ENCODE results near the gene ATP2A3. TPM values are rescaled to one million over a fixed set of nuclear protein-coding genes. Genes with fewer than 3 reads are reported as not detected.

The ATP2A3 gene
- total RNA-seq, 1 experiment from 2014 or later = 4.4 TPM

- 0 out of 2 replicates have a peak overlapping the region, but pooled peaks have one; percentile 44 for H3K27ac ChIP-seq
- peaks cover 24% of the 10 kb centered on the region for H3K79me2 ChIP-seq (ENCODE audit: low read depth)
- H2AFZ ChIP-seq = no peak overlapping the region
- BruUV-seq (replicated peaks) = no TSS peak
- no peaks in the 10 kb centered on the region for H4K20me1 ChIP-seq (ENCODE audit: insufficient read depth)
- DNase-seq = no peak
- peaks cover 84% of the 10 kb centered on the region for H3K4me1 ChIP-seq (replicated peaks; ENCODE audit: insufficient read depth)
- no peaks in the 10 kb centered on the region for H3K36me3 ChIP-seq (ENCODE audit: low read depth)
- H3K4me2 ChIP-seq = peak overlapping the region; percentile 92
- peaks cover 65% of the 10 kb centered on the region for H3F3A ChIP-seq (ENCODE audit: insufficient read depth, low read depth)
- H3K9me3 ChIP-seq (ENCODE audit: insufficient read depth, low read depth) = no peaks in the 10 kb centered on the region
- TF ChIP-seq CTCF (conservative IDR thresholded peaks at IDR 0.05) (no peak), EZH2 (IDR thresholded peaks at IDR 0.05; ENCODE audit: low read depth) (no peak)
- no peaks in the 10 kb centered on the region for H3K9me2 ChIP-seq (ENCODE audit: insufficient read depth)
- ChIA-PET CTCF (interaction anchor here (1.4 kb wide), 1 partner anchor 45 kb away, joined by 7 read pairs; the partner anchor contains the start of gene NCBP3), POLR2A (ENCODE audit: unreplicated experiment) (interaction anchor here (0.7 kb wide), 1 partner anchor 66 kb away, joined by 4 read pairs; no protein-coding TSS in a partner anchor)
- H3K27me3 ChIP-seq (ENCODE audit: insufficient read depth, low read depth) = no peaks in the 10 kb centered on the region
- intact Hi-C loops (cut with micrococcal nuclease; ENCODE audit: unreplicated experiment) = loop anchor here (5.0 to 10.0 kb wide), 4 partner anchors 44 to 846 kb away; partner anchors contain the start of gene NCBP3
- H3K4me3 ChIP-seq = no peak overlapping the region
Observed at GRCh38 chr17:3890878-3891219, 73.4 kb downstream of the ATP2A3 start.

GRCh38 chr17:3890082-3890877, 74.0 kb downstream of the ATP2A3 start:
- intact Hi-C loops (cut with micrococcal nuclease; ENCODE audit: unreplicated experiment) = loop anchor here (5.0 to 10.0 kb wide), 4 partner anchors 43 to 845 kb away; partner anchors contain the start of gene NCBP3

More at GRCh38 chr17:3890082-3890877, 74.0 kb downstream of the ATP2A3 start:
- Histone ChIP-seq H3K27me3 (ENCODE audit: insufficient read depth, low read depth) (no peaks in the 10 kb centered on the region), H4K20me1 (ENCODE audit: insufficient read depth) (no peaks in the 10 kb centered on the region), H3F3A (ENCODE audit: insufficient read depth, low read depth) (peaks cover 65% of the 10 kb centered on the region), H3K4me3 (no peak overlapping the region; the same call in 1 of the 2 replicates), H2AFZ (no peak overlapping the region), H3K27ac (peak overlapping the region; percentile 44), H3K4me1 (replicated peaks; ENCODE audit: insufficient read depth) (peaks cover 83% of the 10 kb centered on the region), H3K9me2 (ENCODE audit: insufficient read depth) (no peaks in the 10 kb centered on the region), H3K36me3 (ENCODE audit: low read depth) (no peaks in the 10 kb centered on the region), H3K79me2 (ENCODE audit: low read depth) (peaks cover 24% of the 10 kb centered on the region), H3K9me3 (ENCODE audit: insufficient read depth, low read depth) (no peaks in the 10 kb centered on the region), H3K4me2 (peak overlapping the region; percentile 92)
- peak; percentile 78 to 95 for DNase-seq
- CTCF ChIA-PET = interaction anchor here (1.4 to 1.7 kb wide), 2 partner anchors 24 to 44 kb away, joined by 4 to 7 read pairs; partner anchors contain the start of gene NCBP3
- TF ChIP-seq EZH2 (IDR thresholded peaks at IDR 0.05; ENCODE audit: low read depth) (no peak), CTCF (conservative IDR thresholded peaks at IDR 0.05) (no peak)
- TSS peak; percentile 4 for BruUV-seq (replicated peaks)
- POLR2A ChIA-PET (ENCODE audit: unreplicated experiment) = interaction anchor here (0.7 kb wide), 1 partner anchor 66 kb away, joined by 4 read pairs; no protein-coding TSS in a partner anchor
